CD4-positive, alpha-beta T cell treated with Interleukin-1 beta for 1 hour (primary cell): ENCODE data around the gene FAM117A.

Source experiments
- DNase-seq, 2 donors: peaks; one replicate each; pipeline ENCODE4 v3.0.0-alpha.2; 2020 to 2022

Gene FAM117A

DNA sequence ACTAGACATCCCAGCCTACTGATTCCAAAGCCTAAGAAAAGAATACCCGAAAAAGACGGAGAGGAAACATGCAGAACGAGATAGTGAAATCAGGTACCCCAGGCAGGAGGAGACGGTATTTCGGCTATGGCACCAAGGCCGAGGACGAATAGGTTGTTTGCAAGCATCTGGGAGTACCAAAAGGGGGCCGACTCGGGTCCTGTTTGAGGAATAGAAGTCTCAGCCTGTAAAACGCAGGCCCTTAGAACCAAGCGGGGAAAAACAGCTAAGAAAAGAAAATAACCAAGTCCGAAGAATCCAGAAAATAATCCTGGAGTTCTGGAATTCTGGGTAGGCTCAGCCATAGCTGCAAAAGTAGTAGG, 56.7 kb downstream of the FAM117A start:
- DNase-seq, result peak; percentile 22 to 42

DNA sequence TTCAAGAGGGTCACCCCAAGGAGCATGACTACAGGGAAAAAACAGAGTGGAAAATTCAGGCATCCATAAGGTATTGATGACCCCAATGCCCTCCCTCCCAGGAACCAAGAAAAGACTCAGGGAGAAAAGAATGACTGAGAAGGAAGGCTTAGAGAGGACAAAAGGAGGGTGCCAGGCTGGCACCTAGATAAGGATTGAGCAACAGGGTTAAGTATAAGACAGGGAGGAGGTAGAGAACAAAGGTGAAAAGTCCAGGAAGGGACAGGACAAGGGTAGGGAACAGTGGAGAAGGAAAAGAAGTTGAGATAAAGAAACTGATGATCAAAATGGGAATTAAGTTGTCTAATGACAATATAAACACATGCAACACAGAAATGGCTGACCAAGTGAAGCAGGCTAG, 58.7 kb downstream of the FAM117A start:
- no peak for DNase-seq

GRCh38 chr17:49703557-49704277, 60.2 kb downstream of the FAM117A start:
- peak in 1 of 2 donors; percentile 36 for DNase-seq

GRCh38 chr17:49700960-49701359, 63.0 kb downstream of the FAM117A start:
- DNase-seq, result no peak

GRCh38 chr17:49699966-49700575, 63.9 kb downstream of the FAM117A start:
- DNase-seq, result no peak

DNA sequence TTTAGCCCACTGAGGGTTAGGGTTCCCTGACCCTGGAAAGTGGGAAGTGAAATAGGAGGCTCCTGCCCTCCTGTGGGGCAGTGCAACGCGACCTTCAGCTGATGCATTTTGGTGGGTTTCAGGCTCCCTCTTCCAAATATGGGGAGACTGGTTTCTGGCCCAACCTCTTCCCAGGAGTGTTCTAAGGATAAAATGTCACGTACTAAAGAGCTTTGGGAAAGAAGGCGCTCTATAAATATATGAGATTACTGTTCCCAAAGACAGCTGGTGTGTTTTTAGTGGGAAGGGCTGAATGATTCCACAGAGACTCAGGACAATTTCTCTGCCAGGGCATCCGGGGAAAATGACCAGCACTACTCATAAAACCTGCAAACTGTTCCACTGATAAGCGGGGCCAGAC, 65.9 kb downstream of the FAM117A start:
- DNase-seq, result no peak

DNA sequence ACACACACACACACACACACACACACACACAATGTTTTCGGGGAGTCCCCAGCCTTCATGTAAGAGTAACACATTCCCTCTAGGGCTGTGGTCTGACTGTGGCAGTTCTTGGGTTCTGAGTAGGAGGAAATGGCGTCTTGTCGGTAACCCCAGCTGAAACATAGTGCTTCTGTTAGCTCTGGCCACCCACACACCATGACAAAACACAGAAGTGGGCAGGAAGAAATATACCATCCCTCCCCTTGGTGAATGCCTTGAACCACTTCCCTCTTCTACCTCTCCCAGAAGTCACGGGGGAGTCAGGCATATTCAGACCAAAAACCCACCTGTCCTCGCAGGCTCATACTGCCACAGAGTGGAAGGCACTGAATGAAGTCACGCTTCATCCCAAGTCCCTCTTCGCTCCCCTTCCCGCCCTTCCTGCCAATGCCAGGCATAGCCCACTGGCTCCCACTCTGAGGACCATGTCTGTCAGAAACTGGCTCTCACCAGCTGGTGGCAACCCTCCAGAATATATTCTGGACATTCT, 67.6 kb downstream of the FAM117A start:
- peak; percentile 73 to 77 for DNase-seq

GRCh38 chr17:49695698-49696232, 68.2 kb downstream of the FAM117A start:
- DNase-seq, result no peak

DNA sequence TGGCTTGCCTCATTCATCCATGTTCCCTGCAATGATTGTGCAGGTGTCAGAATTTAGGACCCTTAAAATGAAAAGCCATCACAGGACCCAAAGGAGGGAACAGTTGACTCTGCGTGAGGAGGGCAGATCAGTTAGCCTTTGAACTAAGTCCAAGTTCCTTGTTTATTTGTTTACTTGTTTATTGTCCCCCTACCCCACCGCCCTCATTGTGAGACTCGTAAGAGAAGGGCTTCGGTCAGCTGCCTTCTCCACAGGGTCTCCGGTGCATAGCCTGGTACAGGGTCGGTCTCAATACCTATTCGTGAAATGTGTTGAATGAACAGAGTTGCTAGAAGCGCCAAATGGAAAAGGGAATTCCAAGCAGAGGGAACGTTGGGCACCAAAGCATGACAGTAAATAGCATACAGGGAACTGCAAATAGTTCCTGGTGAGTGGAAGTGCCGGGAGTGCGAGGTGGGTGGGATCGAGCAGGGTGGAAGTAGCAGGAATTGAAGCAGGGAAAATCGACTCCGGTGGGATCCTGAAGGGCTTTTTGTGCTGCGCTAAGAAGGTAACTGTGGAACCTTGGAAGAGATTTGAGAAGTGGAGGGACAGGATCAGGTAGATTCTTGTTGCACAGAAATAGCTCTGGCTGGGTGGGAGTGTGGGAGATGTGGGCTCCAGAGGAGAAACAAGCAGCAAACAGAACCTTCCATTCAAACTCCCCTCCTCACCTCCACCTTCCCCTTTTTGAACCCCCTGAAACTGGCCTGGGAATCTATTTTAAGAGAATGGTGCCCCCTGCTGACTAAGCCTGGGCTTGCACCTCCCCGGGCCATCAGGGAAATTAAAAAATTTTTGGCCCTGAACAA, 68.9 kb downstream of the FAM117A start:
- DNase-seq, result peak; percentile 67 to 76

- DNase-seq, result no peak
These were observed 71.2 kb downstream of the FAM117A start for GRCh38 chr17:49692751-49693150.

DNA sequence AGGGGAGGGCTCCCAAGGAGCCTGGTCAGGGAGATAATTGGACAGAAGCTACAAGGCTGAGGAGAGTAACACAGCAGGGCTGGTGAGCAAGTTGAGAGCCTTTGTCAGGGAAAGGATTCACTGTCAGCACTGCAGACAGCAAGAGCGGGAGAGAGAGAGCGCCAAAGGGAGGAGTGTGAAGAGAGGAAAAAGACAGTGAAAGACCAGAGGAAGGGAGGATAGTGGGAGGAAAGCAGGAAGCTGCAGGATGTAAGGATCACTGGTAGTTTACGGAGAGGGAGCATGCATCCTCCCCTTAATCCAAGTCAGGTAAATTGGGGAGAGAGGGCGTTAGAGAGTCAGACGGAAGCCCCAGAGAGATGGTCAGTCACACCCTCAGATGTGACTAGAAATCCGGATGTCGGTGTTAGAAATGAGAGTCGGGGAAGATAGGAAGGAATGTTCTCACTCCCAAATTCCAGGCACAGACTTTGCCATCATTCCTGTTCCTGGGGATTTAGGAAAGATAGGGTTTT, 72.2 kb downstream of the FAM117A start:
- DNase-seq, result no peak

- no peak for DNase-seq
These were observed 72.8 kb downstream of the FAM117A start for GRCh38 chr17:49691086-49691676.

- DNase-seq, result no peak
These were observed 73.7 kb downstream of the FAM117A start for GRCh38 chr17:49690256-49690655.

- no peak for DNase-seq
These were observed 75.1 kb downstream of the FAM117A start for GRCh38 chr17:49688848-49689247.

DNA sequence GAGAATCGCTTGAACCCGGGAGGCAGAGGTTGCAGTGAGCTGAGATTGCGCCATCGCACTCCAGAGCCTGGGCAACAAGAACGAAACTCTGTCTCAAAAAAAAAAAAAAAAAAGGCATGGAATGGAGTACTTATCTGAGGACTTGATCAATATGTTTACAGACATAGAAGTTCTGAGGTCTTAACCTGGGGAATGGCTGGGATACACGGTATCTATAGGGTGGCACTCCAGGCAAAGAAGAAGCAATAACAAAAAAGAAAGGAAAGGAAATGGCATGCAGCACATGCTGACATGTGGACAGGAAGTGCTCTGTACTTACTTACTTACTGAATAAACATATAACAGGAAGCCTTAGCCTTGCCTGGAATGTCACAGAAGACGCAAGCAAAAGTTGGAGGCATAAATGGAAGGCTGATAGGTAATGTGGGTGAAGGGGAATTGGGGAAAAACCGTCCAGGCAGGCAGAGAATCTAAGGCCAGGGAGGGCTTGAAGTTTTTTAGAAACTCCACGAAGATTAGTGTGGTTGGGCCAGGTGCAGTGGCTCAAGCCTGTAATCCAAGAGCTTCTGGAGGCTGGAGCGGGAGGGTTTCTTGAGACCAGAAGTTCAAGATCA, 75.9 kb downstream of the FAM117A start:
- DNase-seq, result peak in 1 of 2 donors; percentile 43

DNA sequence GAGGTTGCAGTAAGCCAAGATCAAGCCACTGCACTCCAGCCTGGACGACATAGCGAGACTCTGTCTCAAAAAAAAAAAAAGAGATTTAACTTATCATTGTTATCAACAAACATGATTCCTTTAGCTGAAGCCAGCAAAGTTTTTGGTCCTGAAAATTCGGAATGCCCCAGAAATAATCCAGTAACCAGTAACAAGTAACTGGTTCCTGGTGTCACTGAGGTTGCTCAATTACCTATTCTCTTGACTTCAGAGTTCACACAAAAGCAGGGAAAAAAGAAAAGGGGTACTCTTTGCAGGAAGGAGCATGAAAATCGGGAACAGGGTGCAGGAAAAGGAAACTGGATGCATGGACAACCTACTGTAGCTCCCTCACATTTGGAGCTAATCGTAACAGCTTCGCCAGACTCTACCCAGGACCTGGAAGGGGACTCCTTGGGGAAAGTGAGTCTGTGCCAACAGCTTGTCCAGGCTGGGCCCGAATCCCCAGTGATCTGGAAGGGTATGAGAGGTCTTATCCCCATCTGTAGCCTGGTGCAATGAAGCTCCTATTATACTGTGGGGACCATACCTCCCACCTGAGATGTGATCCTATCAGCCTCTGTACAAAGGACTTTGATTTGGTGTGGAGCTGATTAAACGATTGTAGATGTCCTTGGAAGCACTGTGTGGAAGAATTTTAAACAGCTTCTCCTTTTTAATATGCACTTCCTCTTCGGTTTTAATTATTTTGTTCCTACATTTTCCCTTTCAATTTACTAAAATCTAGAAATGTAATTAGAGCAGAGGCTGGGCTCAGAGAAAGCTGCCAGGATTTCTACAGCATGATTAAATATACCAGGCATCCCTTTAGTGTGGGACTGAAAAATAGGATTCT, 82.6 kb downstream of the FAM117A start:
- DNase-seq, result no peak

GRCh38 chr17:49680314-49680713, 83.6 kb downstream of the FAM117A start:
- no peak for DNase-seq

DNA sequence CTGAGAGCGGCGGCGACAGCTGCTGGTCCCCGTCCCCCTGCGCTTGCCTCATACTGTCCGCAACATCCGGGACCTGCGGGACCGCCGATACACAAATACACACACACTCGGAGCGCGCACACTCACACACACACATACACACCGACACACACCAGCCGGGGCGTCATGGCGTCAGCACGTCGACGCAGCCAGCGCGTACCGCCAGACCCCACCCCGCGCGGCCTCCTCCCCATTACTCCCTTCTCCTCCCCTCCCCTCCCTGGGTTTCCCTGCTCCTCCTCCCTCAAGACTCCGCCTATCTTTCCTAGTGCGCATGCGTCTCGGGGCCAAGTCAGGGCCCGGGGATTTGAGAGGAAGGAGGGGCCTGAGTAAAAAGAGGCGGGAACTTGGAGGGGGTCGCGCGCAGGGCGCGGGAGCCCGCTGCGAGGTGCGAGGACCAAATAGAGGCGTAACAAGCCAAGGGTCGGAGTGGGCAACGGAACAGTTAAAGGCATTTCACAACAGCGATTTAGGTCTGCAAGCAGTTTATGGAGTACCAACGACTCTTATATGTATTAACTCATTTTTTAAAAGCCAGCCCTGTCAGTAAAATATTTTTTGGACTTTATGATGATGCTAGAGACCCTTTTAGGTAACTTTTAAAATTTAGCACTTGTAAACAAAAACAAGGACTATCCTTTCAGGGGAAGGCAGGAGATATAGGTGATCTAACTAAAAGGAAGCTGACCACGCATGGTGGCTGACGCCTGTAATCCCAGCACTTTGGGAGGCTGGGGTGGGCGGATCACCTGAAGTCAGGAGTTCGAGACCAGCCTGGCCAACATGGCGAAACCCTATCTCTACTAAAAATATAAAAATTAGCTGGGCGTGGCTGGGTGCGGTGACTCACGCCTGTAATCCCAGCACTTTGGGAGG, 85.7 kb downstream of the FAM117A start, which contains the start of gene SPOP:
Gene SPOP (minus strand): TSS at position 165 of the 915 bp plus-strand sequence. CDS start 55,287 bp downstream, outside the sequence.
- peak; percentile 100 for DNase-seq

- peak; percentile 95 to 96 for DNase-seq
These were observed 86.6 kb downstream of the FAM117A start for GRCh38 chr17:49677134-49677932.
